SK-N-SH treated with all-trans-retinoic acid at 6 μM for 48 hours (cell line): ENCODE measurements around the gene NF1.

Experiments
- ATAC-seq: fragments of 200-7000 bp; cut with Tn5 transposase; 3 replicates; pipeline ENCODE4 v1.9.1; 2020; ENCODE audit warnings: mild to moderate bottlenecking, moderate library complexity
- ARNTL ChIP-seq: fragments of 450-650 bp; formaldehyde crosslinking; IDR thresholded peaks from 2 replicates; pipeline ENCODE4 v1.5.0; 2020; ENCODE audit warnings: low read depth, mild to moderate bottlenecking, moderate library complexity, borderline replicate concordance
- BACH2 ChIP-seq: fragments of 250-450 bp; sonication (Bioruptor Pico); IDR thresholded peaks from 2 replicates; pipeline ENCODE4 v1.9.0; 2021; ENCODE audit warnings: mild to moderate bottlenecking, borderline replicate concordance
- CREB5 ChIP-seq: fragments of 250-450 bp; sonication (Bioruptor Pico); IDR thresholded peaks from 2 replicates; pipeline ENCODE4 v1.5.1; 2020; ENCODE audit warnings: low read depth, mild to moderate bottlenecking, moderate library complexity
- CSRNP3 ChIP-seq: fragments of 250-450 bp; sonication (Bioruptor Pico); IDR thresholded peaks from 2 replicates; pipeline ENCODE4 v1.5.1; 2021; ENCODE audit warnings: mild to moderate bottlenecking, moderate library complexity
- ESRRG ChIP-seq: fragments of 250-450 bp; sonication (Bioruptor Pico); IDR thresholded peaks from 2 replicates; pipeline ENCODE4 v1.6.1; 2021; ENCODE audit warnings: mild to moderate bottlenecking
- OSR1 ChIP-seq: fragments of 250-450 bp; sonication (Bioruptor Pico); IDR thresholded peaks from 2 replicates; pipeline ENCODE4 v1.8.0; 2022; ENCODE audit warnings: moderate library complexity, mild to moderate bottlenecking, inconsistent platforms
- PATZ1 ChIP-seq: fragments of 250-450 bp; sonication (Bioruptor Pico); IDR thresholded peaks from 2 replicates; pipeline ENCODE4 v1.8.0; 2020; ENCODE audit warnings: mild to moderate bottlenecking, moderate library complexity, borderline replicate concordance
- POU6F1 ChIP-seq: fragments of 250-450 bp; sonication (Bioruptor Pico); IDR thresholded peaks from 2 replicates; pipeline ENCODE4 v1.8.0; 2021; ENCODE audit warnings: low read depth, mild to moderate bottlenecking, moderate library complexity, borderline replicate concordance
- PPARA ChIP-seq: fragments of 250-450 bp; sonication (Bioruptor Pico); IDR thresholded peaks from 2 replicates; pipeline ENCODE4 v1.5.0; 2020; ENCODE audit warnings: mild to moderate bottlenecking, borderline replicate concordance
- RARB ChIP-seq: fragments of 250-450 bp; sonication (Bioruptor Pico); IDR thresholded peaks from 2 replicates; pipeline ENCODE4 v1.8.0; 2021; ENCODE audit warnings: mild to moderate bottlenecking, moderate library complexity
- SNAI2 ChIP-seq: fragments of 250-450 bp; sonication (Bioruptor Pico); IDR thresholded peaks from 2 replicates; pipeline ENCODE4 v1.5.0; 2020; ENCODE audit warnings: mild to moderate bottlenecking, moderate library complexity
- TOX ChIP-seq: fragments of 250-450 bp; sonication (Bioruptor Pico); IDR thresholded peaks from 2 replicates; pipeline ENCODE4 v1.8.0; 2021; ENCODE audit warnings: mild to moderate bottlenecking, moderate library complexity, borderline replicate concordance
- ZC3H10 ChIP-seq: fragments of 250-450 bp; sonication (Bioruptor Pico); IDR thresholded peaks from 2 replicates; pipeline ENCODE4 v1.5.1; 2021; ENCODE audit warnings: mild to moderate bottlenecking, moderate library complexity
- ZFP3 ChIP-seq: fragments of 250-450 bp; sonication (Bioruptor Pico); IDR thresholded peaks from 2 replicates; pipeline ENCODE4 v1.5.0; 2020; ENCODE audit warnings: mild to moderate bottlenecking, moderate library complexity
- ZFP30 ChIP-seq: fragments of 450-650 bp; formaldehyde crosslinking; IDR thresholded peaks from 2 replicates; pipeline ENCODE4 v1.5.0; 2022; ENCODE audit warnings: mild to moderate bottlenecking, moderate library complexity
- ZNF70 ChIP-seq: fragments of 450-650 bp; formaldehyde crosslinking; IDR thresholded peaks from 2 replicates; pipeline ENCODE4 v1.5.0; 2020; ENCODE audit warnings: mild to moderate bottlenecking, moderate library complexity
- ZNF8 ChIP-seq: fragments of 450-650 bp; formaldehyde crosslinking; IDR thresholded peaks from 2 replicates; pipeline ENCODE4 v1.5.0; 2020; ENCODE audit warnings: mild to moderate bottlenecking, moderate library complexity
- TF ChIP-seq, protein P1 (sequence below): fragments of 250-450 bp; sonication (Bioruptor Pico); IDR thresholded peaks from 2 replicates; pipeline ENCODE4 v1.5.0; 2020; ENCODE audit warnings: mild to moderate bottlenecking, moderate library complexity

Gene NF1

DNA sequence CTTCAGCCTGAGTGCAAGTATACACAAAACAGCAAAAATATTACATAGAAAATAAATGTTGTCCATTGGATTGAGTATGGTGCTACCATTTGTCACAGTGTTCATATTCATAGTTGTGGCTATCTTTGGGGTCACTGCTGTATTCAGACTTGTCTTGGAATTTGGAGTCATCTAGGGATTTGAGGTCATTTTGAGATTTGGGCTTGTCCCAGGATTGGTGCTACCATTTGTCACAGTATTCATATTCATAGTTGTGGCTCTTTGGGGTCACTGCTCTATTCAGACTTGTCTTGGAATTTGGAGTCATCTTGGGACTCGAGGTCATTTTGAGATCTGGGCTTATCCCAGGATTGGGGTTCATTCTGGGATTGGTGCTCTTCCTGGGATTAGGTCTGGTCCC, 177.5 kb downstream of the NF1 start (continued):
- TF ChIP-seq PATZ1 (no peak), POU6F1 (no peak), SNAI2 (CRISPR knock-in tag) (no peak), TOX (CRISPR knock-in tag) (no peak), ESRRG (no peak), ARNTL (no peak), ZNF8 (CRISPR knock-in tag) (no peak), OSR1 (CRISPR knock-in tag) (no peak)
- TF ChIP-seq, all 23 proteins: peak for 0

- TF ChIP-seq PPARA (CRISPR knock-in tag) (no peak), CSRNP3 (CRISPR knock-in tag) (no peak), ESRRG (no peak), ZFP3 (CRISPR knock-in tag) (no peak), PATZ1 (no peak), ZC3H10 (CRISPR knock-in tag) (no peak), SNAI2 (CRISPR knock-in tag) (no peak), ZFP30 (CRISPR knock-in tag) (no peak), ZNF8 (CRISPR knock-in tag) (no peak), BACH2 (CRISPR knock-in tag) (no peak), OSR1 (CRISPR knock-in tag) (no peak), POU6F1 (no peak), ZNF70 (CRISPR knock-in tag) (no peak), CREB5 (CRISPR knock-in tag) (no peak), RARB (CRISPR knock-in tag) (no peak), ARNTL (no peak)
- TF ChIP-seq, protein P1, sequence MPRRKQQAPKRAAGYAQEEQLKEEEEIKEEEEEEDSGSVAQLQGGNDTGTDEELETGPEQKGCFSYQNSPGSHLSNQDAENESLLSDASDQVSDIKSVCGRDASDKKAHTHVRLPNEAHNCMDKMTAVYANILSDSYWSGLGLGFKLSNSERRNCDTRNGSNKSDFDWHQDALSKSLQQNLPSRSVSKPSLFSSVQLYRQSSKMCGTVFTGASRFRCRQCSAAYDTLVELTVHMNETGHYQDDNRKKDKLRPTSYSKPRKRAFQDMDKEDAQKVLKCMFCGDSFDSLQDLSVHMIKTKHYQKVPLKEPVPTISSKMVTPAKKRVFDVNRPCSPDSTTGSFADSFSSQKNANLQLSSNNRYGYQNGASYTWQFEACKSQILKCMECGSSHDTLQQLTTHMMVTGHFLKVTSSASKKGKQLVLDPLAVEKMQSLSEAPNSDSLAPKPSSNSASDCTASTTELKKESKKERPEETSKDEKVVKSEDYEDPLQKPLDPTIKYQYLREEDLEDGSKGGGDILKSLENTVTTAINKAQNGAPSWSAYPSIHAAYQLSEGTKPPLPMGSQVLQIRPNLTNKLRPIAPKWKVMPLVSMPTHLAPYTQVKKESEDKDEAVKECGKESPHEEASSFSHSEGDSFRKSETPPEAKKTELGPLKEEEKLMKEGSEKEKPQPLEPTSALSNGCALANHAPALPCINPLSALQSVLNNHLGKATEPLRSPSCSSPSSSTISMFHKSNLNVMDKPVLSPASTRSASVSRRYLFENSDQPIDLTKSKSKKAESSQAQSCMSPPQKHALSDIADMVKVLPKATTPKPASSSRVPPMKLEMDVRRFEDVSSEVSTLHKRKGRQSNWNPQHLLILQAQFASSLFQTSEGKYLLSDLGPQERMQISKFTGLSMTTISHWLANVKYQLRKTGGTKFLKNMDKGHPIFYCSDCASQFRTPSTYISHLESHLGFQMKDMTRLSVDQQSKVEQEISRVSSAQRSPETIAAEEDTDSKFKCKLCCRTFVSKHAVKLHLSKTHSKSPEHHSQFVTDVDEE (CRISPR knock-in tag): no peak
- ATAC-seq: no peak
Observed at GRCh38 chr17:31272803-31273202, 178.0 kb downstream of the NF1 start.
